HUES48 (cell line): ENCODE results near the gene TMEM131L.

Source experiments
- H3K27ac ChIP-seq: one replicate; pipeline ENCODE4 v1.7.0; 2013; ENCODE audit warnings: low read depth, low read length, inconsistent platforms
- H3K27me3 ChIP-seq: 2 replicates; pipeline ENCODE4 v1.6.1; 2013; ENCODE audit warnings: mild to moderate bottlenecking, low read length; ENCODE audit not compliant: control insufficient read depth, insufficient read depth
- H3K36me3 ChIP-seq: 2 replicates; pipeline ENCODE4 v1.6.1; 2013; ENCODE audit warnings: low read length; ENCODE audit not compliant: control insufficient read depth, insufficient read depth
- H3K4me1 ChIP-seq: 2 replicates; pipeline ENCODE4 v1.6.1; 2013; ENCODE audit warnings: mild to moderate bottlenecking, low read length; ENCODE audit not compliant: control insufficient read depth, insufficient read depth
- H3K4me3 ChIP-seq: 2 replicates; pipeline ENCODE4 v1.5.1; 2013; ENCODE audit warnings: mild to moderate bottlenecking, low read depth, low read length
- H3K9ac ChIP-seq: 2 replicates; pipeline ENCODE4 v1.6.1; 2013; ENCODE audit warnings: mild to moderate bottlenecking, low read depth, low read length, moderate library complexity
- H3K9me3 ChIP-seq: 2 replicates; pipeline ENCODE4 v1.6.1; 2013; ENCODE audit warnings: low read length; ENCODE audit not compliant: control insufficient read depth, insufficient read depth

TMEM131L gene

GRCh38 chr4:153610623-153611376, 144.6 kb downstream of the TMEM131L start:
- Histone ChIP-seq H3K4me1 (0 out of 2 replicates have a peak, but pooled peaks cover 4% of the 10 kb centered on the region), H3K9me3 (no peaks in the 10 kb centered on the region), H3K27me3 (no peaks in the 10 kb centered on the region), H3K9ac (no peak overlapping the region), H3K36me3 (peaks cover 47% of the 10 kb centered on the region), H3K4me3 (no peak overlapping the region), H3K27ac (no peak overlapping the region)

- Histone ChIP-seq H3K9me3 (no peaks in the 10 kb centered on the region), H3K27me3 (no peaks in the 10 kb centered on the region), H3K36me3 (peaks cover 48% of the 10 kb centered on the region), H3K4me3 (no peak overlapping the region), H3K9ac (no peak overlapping the region), H3K4me1 (0 out of 2 replicates have a peak, but pooled peaks cover 4% of the 10 kb centered on the region), H3K27ac (no peak overlapping the region)
These were observed 145.5 kb downstream of the TMEM131L start for GRCh38 chr4:153611679-153612078.

DNA sequence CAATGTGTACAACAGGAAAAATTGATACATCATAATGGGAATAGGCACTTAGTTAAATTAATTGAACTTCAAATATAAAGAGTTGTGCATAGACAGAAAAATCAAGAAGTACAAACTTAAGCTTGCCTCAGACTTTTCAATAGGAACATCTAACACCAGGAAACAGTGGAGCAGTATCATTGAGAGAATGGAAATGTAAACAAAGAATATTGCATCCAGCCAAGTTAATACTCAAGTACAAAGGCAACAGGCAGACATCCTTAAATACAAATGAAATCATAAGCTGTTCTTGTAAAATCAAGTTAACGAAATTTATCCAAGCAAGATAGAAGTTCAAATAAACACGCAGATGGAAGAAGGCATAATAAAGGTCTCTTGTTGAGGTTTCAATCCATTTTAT, 146.7 kb downstream of the TMEM131L start:
- H3K9ac ChIP-seq = no peak overlapping the region
- peaks cover 52% of the 10 kb centered on the region for H3K36me3 ChIP-seq
- H3K27me3 ChIP-seq = no peaks in the 10 kb centered on the region
- H3K4me3 ChIP-seq = no peak overlapping the region
- no peak overlapping the region for H3K27ac ChIP-seq
- H3K9me3 ChIP-seq = no peaks in the 10 kb centered on the region
- 0 out of 2 replicates have a peak, but pooled peaks cover 4% of the 10 kb centered on the region for H3K4me1 ChIP-seq

DNA sequence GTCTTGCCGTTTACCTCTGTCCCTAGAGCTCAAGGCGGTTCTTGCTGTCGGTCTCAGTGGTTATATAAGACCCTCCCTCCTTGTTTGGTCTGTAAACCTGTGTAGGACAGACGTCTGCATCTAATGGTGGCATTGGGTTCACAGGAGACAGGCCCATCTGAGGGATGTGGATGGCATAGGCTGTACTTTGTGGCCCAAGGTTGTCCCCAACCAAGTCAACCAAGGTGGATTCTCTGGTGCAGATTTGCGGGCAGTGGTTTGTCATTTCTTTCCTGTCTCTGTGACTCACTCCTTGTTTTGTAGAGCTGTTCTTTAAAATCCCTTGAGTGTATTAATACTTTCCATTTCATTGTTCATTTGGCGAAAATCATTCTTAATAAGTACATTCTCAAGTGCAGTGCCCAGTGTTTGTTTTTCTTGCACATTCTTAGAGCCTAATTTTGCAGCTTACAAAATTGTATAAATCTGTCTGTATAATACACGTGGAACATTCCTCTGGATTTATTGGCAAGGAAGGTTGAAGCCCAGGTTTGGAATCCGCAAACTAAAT, 149.9 kb downstream of the TMEM131L start:
- no peak overlapping the region for H3K27ac ChIP-seq
- H3K9ac ChIP-seq = no peak overlapping the region
- no peaks in the 10 kb centered on the region for H3K27me3 ChIP-seq
- no peaks in the 10 kb centered on the region for H3K9me3 ChIP-seq
- peaks cover 19% of the 10 kb centered on the region for H3K4me1 ChIP-seq
- H3K4me3 ChIP-seq = no peak overlapping the region
- H3K36me3 ChIP-seq = peaks cover 55% of the 10 kb centered on the region

GRCh38 chr4:153618833-153619232, 152.7 kb downstream of the TMEM131L start:
- Histone ChIP-seq H3K9ac (no peak overlapping the region), H3K4me3 (no peak overlapping the region), H3K36me3 (peaks cover 63% of the 10 kb centered on the region), H3K27me3 (no peaks in the 10 kb centered on the region), H3K9me3 (no peaks in the 10 kb centered on the region), H3K4me1 (peaks cover 19% of the 10 kb centered on the region), H3K27ac (peak overlapping the region; percentile 76)

GRCh38 chr4:153619811-153620210, 153.7 kb downstream of the TMEM131L start:
- H3K9ac ChIP-seq = no peak overlapping the region
- peak overlapping the region; percentile 76 for H3K27ac ChIP-seq
- peaks cover 19% of the 10 kb centered on the region for H3K4me1 ChIP-seq
- no peaks in the 10 kb centered on the region for H3K9me3 ChIP-seq
- no peak overlapping the region for H3K4me3 ChIP-seq
- peaks cover 67% of the 10 kb centered on the region for H3K36me3 ChIP-seq
- no peaks in the 10 kb centered on the region for H3K27me3 ChIP-seq

DNA sequence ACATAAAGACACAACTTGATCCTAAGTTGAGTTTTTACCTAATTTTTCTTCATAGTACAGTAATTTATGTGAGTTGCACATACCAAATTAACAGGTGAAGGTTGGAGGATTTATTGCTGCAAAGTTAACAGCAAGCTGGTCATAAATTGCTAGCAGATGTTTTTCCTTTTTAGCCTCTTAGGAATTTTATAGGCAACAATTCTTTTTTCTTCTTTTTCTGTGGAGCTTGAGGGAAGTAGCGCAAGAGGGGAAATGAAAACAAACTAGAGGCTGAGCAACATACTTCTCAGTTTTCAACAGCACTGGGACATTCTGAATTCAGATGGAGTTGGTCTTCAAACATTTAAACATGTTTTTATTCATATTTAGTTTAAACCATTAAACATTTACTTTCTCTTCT, 154.2 kb downstream of the TMEM131L start:
- H3K9ac ChIP-seq = no peak overlapping the region
- H3K4me3 ChIP-seq = no peak overlapping the region
- H3K9me3 ChIP-seq = no peaks in the 10 kb centered on the region
- H3K4me1 ChIP-seq = peaks cover 19% of the 10 kb centered on the region
- no peaks in the 10 kb centered on the region for H3K27me3 ChIP-seq
- H3K36me3 ChIP-seq = peaks cover 66% of the 10 kb centered on the region
- H3K27ac ChIP-seq = peak overlapping the region; percentile 76

- no peak overlapping the region for H3K9ac ChIP-seq
- peaks cover 67% of the 10 kb centered on the region for H3K36me3 ChIP-seq
These were observed 155.9 kb downstream of the TMEM131L start for GRCh38 chr4:153622093-153622492.

DNA sequence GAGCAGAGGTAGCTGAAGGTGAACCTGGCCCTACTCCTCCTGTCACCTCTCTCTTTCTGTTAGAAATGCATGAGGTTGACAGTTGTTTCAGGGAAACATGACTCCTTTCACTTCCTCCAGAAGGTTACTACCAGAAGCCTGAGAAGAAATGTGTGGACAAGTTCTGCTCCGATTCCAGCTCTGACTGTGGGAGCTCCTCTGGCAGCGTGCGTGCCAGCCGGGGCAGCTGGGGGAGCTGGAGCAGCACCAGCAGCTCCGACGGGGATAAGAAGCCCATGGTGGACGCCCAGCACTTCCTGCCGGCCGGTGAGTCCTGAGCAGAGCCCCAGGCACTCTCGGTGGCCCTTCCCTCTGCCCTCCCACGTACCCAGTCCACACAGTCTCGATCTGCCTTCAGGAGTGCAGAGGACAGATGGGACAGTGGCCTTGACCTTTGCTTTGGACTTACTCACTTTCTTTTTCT, 156.6 kb downstream of the TMEM131L start:
- no peak overlapping the region for H3K4me3 ChIP-seq
- H3K27me3 ChIP-seq = no peaks in the 10 kb centered on the region
- peaks cover 19% of the 10 kb centered on the region for H3K4me1 ChIP-seq
- no peak overlapping the region for H3K27ac ChIP-seq
- no peaks in the 10 kb centered on the region for H3K9me3 ChIP-seq
- peaks cover 68% of the 10 kb centered on the region for H3K36me3 ChIP-seq
- no peak overlapping the region for H3K9ac ChIP-seq

More at GRCh38 chr4:153622093-153622492, 155.9 kb downstream of the TMEM131L start:
- Histone ChIP-seq H3K4me1 (peaks cover 19% of the 10 kb centered on the region), H3K4me3 (no peak overlapping the region), H3K9me3 (no peaks in the 10 kb centered on the region), H3K27ac (no peak overlapping the region), H3K27me3 (no peaks in the 10 kb centered on the region)

GRCh38 chr4:153623491-153623890, 157.3 kb downstream of the TMEM131L start:
- Histone ChIP-seq H3K36me3 (peaks cover 66% of the 10 kb centered on the region), H3K9me3 (no peaks in the 10 kb centered on the region), H3K4me3 (no peak overlapping the region), H3K4me1 (peaks cover 18% of the 10 kb centered on the region), H3K27me3 (no peaks in the 10 kb centered on the region), H3K27ac (no peak overlapping the region), H3K9ac (no peak overlapping the region)

DNA sequence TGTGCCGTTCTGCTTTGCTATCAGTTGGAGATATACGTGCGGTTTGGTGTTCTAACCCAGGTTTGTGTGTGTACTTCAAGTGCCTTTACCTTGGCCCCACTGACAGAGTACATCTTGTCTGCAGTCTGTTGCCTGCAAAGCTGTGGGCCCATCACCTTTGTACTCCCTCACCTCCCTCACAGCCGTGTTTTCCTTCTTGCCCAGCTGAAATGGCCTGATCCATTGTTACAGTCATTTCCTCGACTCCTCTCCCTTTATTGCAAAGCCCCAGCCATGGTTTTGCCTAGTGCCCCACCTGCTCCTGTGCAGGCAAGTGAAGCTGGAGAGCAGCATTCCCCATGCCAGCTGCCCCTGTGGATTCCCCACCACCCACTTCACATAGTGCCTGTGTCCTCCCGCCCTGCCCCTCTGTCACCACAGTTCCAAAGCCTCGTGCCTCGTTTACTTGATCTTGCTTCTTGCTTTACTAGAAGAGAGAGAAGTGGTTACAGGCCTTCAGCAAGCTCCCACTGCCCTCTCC, 162.7 kb downstream of the TMEM131L start:
- H3K9ac ChIP-seq = no peak overlapping the region
- H3K4me3 ChIP-seq = no peak overlapping the region
- H3K4me1 ChIP-seq = no peaks in the 10 kb centered on the region
- no peaks in the 10 kb centered on the region for H3K27me3 ChIP-seq
- peaks cover 5% of the 10 kb centered on the region; the same call in 1 of the 2 replicates for H3K9me3 ChIP-seq
- no peak overlapping the region for H3K27ac ChIP-seq
- peaks cover 82% of the 10 kb centered on the region for H3K36me3 ChIP-seq
